DMS53 treated with DMSO at 0.1 percent for 48 hours (cell line): ENCODE data around the gene C12orf42.
A peak's percentile ranks its signal among the peaks of the same experiment; 100 is the strongest.

Experiments
- DNase-seq: peaks from one replicate; lab custom pipeline; 2025; ENCODE audit not compliant: unreplicated experiment; lab: John Stamatoyannopoulos, UW

The C12orf42 gene

GRCh38 chr12:103498990-103499389, 3.2 kb upstream of the C12orf42 start:
- no peak for DNase-seq

- DNase-seq = peak; percentile 61
Observed at GRCh38 chr12:103494734-103495468, 867 bp downstream of the C12orf42 start.

GRCh38 chr12:103494051-103494733, 1.6 kb downstream of the C12orf42 start:
- DNase-seq = no peak

GRCh38 chr12:103493199-103493598, 2.6 kb downstream of the C12orf42 start:
- DNase-seq = no peak

GRCh38 chr12:103482365-103482764, 13.4 kb downstream of the C12orf42 start:
- DNase-seq = no peak

GRCh38 chr12:103475073-103475472, 20.7 kb downstream of the C12orf42 start:
- DNase-seq = no peak

GRCh38 chr12:103470664-103471063, 25.1 kb downstream of the C12orf42 start:
- no peak for DNase-seq

GRCh38 chr12:103469719-103470118, 26.0 kb downstream of the C12orf42 start:
- DNase-seq = no peak

GRCh38 chr12:103468837-103469236, 26.9 kb downstream of the C12orf42 start:
- DNase-seq = no peak

- DNase-seq = no peak
Observed at GRCh38 chr12:103462675-103463074, 33.1 kb downstream of the C12orf42 start.

- DNase-seq = no peak
Observed at GRCh38 chr12:103457471-103457870, 38.3 kb downstream of the C12orf42 start.

- no peak for DNase-seq
Observed at GRCh38 chr12:103456006-103456405, 39.8 kb downstream of the C12orf42 start.

- no peak for DNase-seq
Observed at GRCh38 chr12:103455020-103455763, 40.6 kb downstream of the C12orf42 start.

GRCh38 chr12:103444983-103445382, 50.8 kb downstream of the C12orf42 start:
- no peak for DNase-seq

GRCh38 chr12:103442822-103443221, 52.9 kb downstream of the C12orf42 start:
- DNase-seq = no peak

- no peak for DNase-seq
Observed at GRCh38 chr12:103442182-103442555, 53.6 kb downstream of the C12orf42 start.

GRCh38 chr12:103441437-103442181, 54.2 kb downstream of the C12orf42 start:
- DNase-seq = no peak

GRCh38 chr12:103434165-103435105, 61.3 kb downstream of the C12orf42 start:
- peak; percentile 71 for DNase-seq

- no peak for DNase-seq
Observed at GRCh38 chr12:103431950-103432349, 63.8 kb downstream of the C12orf42 start.

- DNase-seq = no peak
Observed at GRCh38 chr12:103431387-103431786, 64.4 kb downstream of the C12orf42 start.
